K562 (cell line): ENCODE results near the gene DNAH1. TPM values are rescaled to one million over a fixed set of nuclear protein-coding genes. Genes with fewer than 3 reads are reported as not detected.

Source experiments
- ATAC-seq: fragments of 200-7000 bp; cut with Tn5 transposase; 3 replicates; pipeline ENCODE4 v1.9.1; 2020; ENCODE audit warnings: moderate library complexity
- BruUV-seq: library from RNA; stranded (reverse); fragments of 400-500 nt; replicated peaks from 2 replicates; lab custom pipeline; 2021; lab: Mats Ljungman, UMichigan
- CTCF ChIA-PET: fragments of 300-600 bp; formaldehyde crosslinking; extraction: SDS; loops from one replicate; lab custom pipeline; 2021; ENCODE audit warnings: low intra/inter-chr PET ratio; lab: Yijun Ruan, JAX
- POLR2A ChIA-PET: fragments of 300-600, 350-650 bp; sonication (Branson Sonifier 250); formaldehyde crosslinking; extraction: SDS; loops from one replicate; lab custom pipeline; 2021; ENCODE audit warnings: antibody characterized with exemption, inconsistent platforms; lab: Yijun Ruan, JAX
- DNase-seq, 4 experiments: peaks; one replicate each; pipeline versions ENCODE4 v3.0.0 to v3.0.0-alpha.2; 2011 to 2018; ENCODE audit warnings: low spot score in 3 of 4, mixed read lengths in 3 of 4; ENCODE audit errors: extremely low read depth in 1 of 4
- FAIRE-seq: peaks from 2 replicates; lab custom pipeline; 2011; peaks lifted over from hg19 to GRCh38; lab: Jason Lieb, UNC
- H2AFZ ChIP-seq: 2 replicates; pipeline ENCODE4 v1.6.0; 2011; ENCODE audit warnings: low read depth, low read length, control low read depth, inconsistent platforms
- H3K27ac ChIP-seq: fragments of 200-600 bp; 3 replicates; pipeline ENCODE4 v1.8.0; 2011; ENCODE audit warnings: low read depth, mild to moderate bottlenecking, control low read depth, inconsistent platforms, low read length, moderate library complexity, mixed read lengths; ENCODE audit errors: extremely low read depth
- H3K27me3 ChIP-seq, 2 experiments: fragments of 300-600 bp in 1 of 2; 2 replicates in 1 of 2; 3 replicates in 1 of 2; pipeline versions ENCODE4 v1.6.0 to v1.8.0; 2011; ENCODE audit warnings: inconsistent platforms in 2 of 2, low read length in 2 of 2, mild to moderate bottlenecking in 1 of 2, mixed read lengths in 1 of 2, moderate library complexity in 1 of 2; ENCODE audit not compliant: control insufficient read depth in 2 of 2, insufficient read depth in 2 of 2
- H3K36me3 ChIP-seq: fragments of 300-600 bp; 3 replicates; pipeline ENCODE4 v1.8.0; 2011; ENCODE audit warnings: mild to moderate bottlenecking, low read length, inconsistent platforms; ENCODE audit not compliant: control insufficient read depth, insufficient read depth
- H3K4me1 ChIP-seq, 2 experiments: fragments of 200-600 bp in 1 of 2; replicated peaks in 1 of 2; 2 replicates in 1 of 2; 3 replicates in 1 of 2; pipeline versions ENCODE4 v1.5.1 to v1.8.0; 2011; ENCODE audit warnings: inconsistent platforms in 2 of 2, low read length in 2 of 2, mild to moderate bottlenecking in 1 of 2, mixed read lengths in 1 of 2, moderate library complexity in 1 of 2; ENCODE audit not compliant: control insufficient read depth in 2 of 2, insufficient read depth in 2 of 2
- H3K4me2 ChIP-seq: 2 replicates; pipeline ENCODE4 v1.6.1; 2011; ENCODE audit warnings: low read length, control low read depth, inconsistent platforms, mixed read lengths; ENCODE audit not compliant: insufficient read depth
- H3K4me3 ChIP-seq: fragments of 200-600 bp; sonication (generic), shearing (Covaris generic); 2 replicates; pipeline ENCODE4 v1.5.1; 2016; ENCODE audit warnings: control low read depth, inconsistent platforms
- H3K79me2 ChIP-seq: fragments of 200-600 bp; 3 replicates; pipeline ENCODE4 v1.8.0; 2011; ENCODE audit warnings: low read length, inconsistent platforms; ENCODE audit not compliant: control insufficient read depth, insufficient read depth
- H3K9ac ChIP-seq, 2 experiments: 2 replicates each; pipeline versions ENCODE4 v1.6.0 to v1.6.1; 2011; ENCODE audit warnings: low read depth in 2 of 2, low read length in 2 of 2, control low read depth in 1 of 2, inconsistent platforms in 1 of 2, mild to moderate bottlenecking in 1 of 2, mixed read lengths in 1 of 2; ENCODE audit not compliant: insufficient read depth in 1 of 2
- H3K9me1 ChIP-seq: one replicate; pipeline ENCODE4 v1.6.0; 2011; ENCODE audit warnings: inconsistent platforms, mild to moderate bottlenecking, low read length, moderate library complexity; ENCODE audit not compliant: control insufficient read depth, insufficient read depth
- H3K9me3 ChIP-seq: replicated peaks from 2 replicates; pipeline ENCODE4 v1.5.1; 2011; ENCODE audit warnings: low read depth, low read length, inconsistent platforms; ENCODE audit not compliant: control insufficient read depth, insufficient read depth
- H4K20me1 ChIP-seq: replicated peaks from 2 replicates; pipeline ENCODE4 v1.6.1; 2011; ENCODE audit warnings: low read length, inconsistent platforms, mixed read lengths; ENCODE audit not compliant: control insufficient read depth, insufficient read depth
- BCOR ChIP-seq: fragments of 450-650 bp; IDR thresholded peaks from 2 replicates; pipeline ENCODE4 v1.6.1; 2016
- DLX4 ChIP-seq: fragments of 250-450 bp; sonication (Bioruptor Pico); IDR thresholded peaks from 2 replicates; pipeline ENCODE4 v1.6.1; 2021; ENCODE audit warnings: mild to moderate bottlenecking
- E2F3 ChIP-seq: fragments of 250-450 bp; sonication (Bioruptor Pico); IDR thresholded peaks from 2 replicates; pipeline ENCODE4 v1.4.0; 2020; ENCODE audit warnings: mild to moderate bottlenecking
- FOXA1 ChIP-seq: fragments of 450-650 bp; IDR thresholded peaks from 2 replicates; pipeline ENCODE4 v1.6.1; 2016; ENCODE audit warnings: mild to moderate bottlenecking, borderline replicate concordance
- GABPB1 ChIP-seq: sonication (generic); formaldehyde crosslinking; IDR thresholded peaks from 2 replicates; pipeline ENCODE4 v1.8.0; 2022; ENCODE audit warnings: mild to moderate bottlenecking, missing genetic modification reagents
- GATA2 ChIP-seq: sonication (generic); formaldehyde crosslinking; IDR thresholded peaks from 2 replicates; pipeline ENCODE4 v1.4.0; 2020; ENCODE audit warnings: mild to moderate bottlenecking, missing genetic modification reagents
- GMEB1 ChIP-seq: fragments of 250-450 bp; sonication (Bioruptor Pico); IDR thresholded peaks from 2 replicates; pipeline ENCODE4 v1.4.0; 2020; ENCODE audit warnings: mild to moderate bottlenecking
- MAFK ChIP-seq: IDR thresholded peaks from 2 replicates; pipeline ENCODE4 v1.6.1; 2011; ENCODE audit warnings: low read length, improper control_type of control experiment
- MTF1 ChIP-seq: fragments of 250-450 bp; sonication (Bioruptor Pico); IDR thresholded peaks from 2 replicates; pipeline ENCODE4 v1.9.0; 2021; ENCODE audit warnings: moderate library complexity, mild to moderate bottlenecking, inconsistent platforms, borderline replicate concordance
- MYBL2 ChIP-seq, 2 experiments: fragments of 450-650 bp in 1 of 2; sonication (generic) in 1 of 2; formaldehyde crosslinking in 1 of 2; IDR thresholded peaks; 2 replicates each; pipeline versions ENCODE4 v1.6.1 to v1.8.1; 2017 to 2022; ENCODE audit warnings: borderline replicate concordance in 1 of 2, inconsistent platforms in 1 of 2, low read depth in 1 of 2, mild to moderate bottlenecking in 1 of 2, missing genetic modification reagents in 1 of 2, moderate library complexity in 1 of 2
- POLR3G ChIP-seq: IDR thresholded peaks from 2 replicates; pipeline ENCODE4 v1.6.1; 2011; ENCODE audit not compliant: insufficient read length, insufficient replicate concordance; ENCODE audit errors: extremely low read depth
- PPARD ChIP-seq: fragments of 250-450 bp; sonication (Bioruptor Pico); IDR thresholded peaks from 2 replicates; pipeline ENCODE4 v1.8.0; 2022; ENCODE audit warnings: inconsistent platforms, mild to moderate bottlenecking, moderate library complexity
- SAFB2 ChIP-seq: fragments of 200-400 bp; formaldehyde crosslinking; IDR thresholded peaks from 2 replicates; pipeline ENCODE4 v1.6.1; 2018; ENCODE audit warnings: borderline replicate concordance, low read length, low read depth, moderate library complexity; ENCODE audit not compliant: severe bottlenecking
- SREBF2 ChIP-seq: sonication (generic); formaldehyde crosslinking; IDR thresholded peaks from 2 replicates; pipeline ENCODE4 v1.4.0; 2020; ENCODE audit warnings: mild to moderate bottlenecking, missing genetic modification reagents
- TAF1 ChIP-seq: IDR thresholded peaks from 2 replicates; pipeline ENCODE4 v1.6.1; 2011; ENCODE audit warnings: mild to moderate bottlenecking, low read length, moderate library complexity; ENCODE audit not compliant: insufficient read depth, control insufficient read depth, severe bottlenecking; ENCODE audit errors: extremely low read depth
- TEAD2 ChIP-seq: fragments of 450-650 bp; IDR thresholded peaks from 2 replicates; pipeline ENCODE4 v1.6.1; 2016; ENCODE audit warnings: missing genetic modification characterization, control low read depth, missing compliant biosample characterization
- TEAD4 ChIP-seq, 2 experiments: sonication (generic) in 1 of 2; formaldehyde crosslinking in 1 of 2; IDR thresholded peaks; 2 replicates each; pipeline versions ENCODE4 v1.6.1 to v1.8.0; 2012 to 2022; ENCODE audit warnings: borderline replicate concordance in 1 of 2, inconsistent platforms in 1 of 2, low read length in 1 of 2, mild to moderate bottlenecking in 1 of 2, missing genetic modification reagents in 1 of 2
- ZSCAN32 ChIP-seq: fragments of 450-650 bp; formaldehyde crosslinking; IDR thresholded peaks from 2 replicates; pipeline ENCODE4 v1.4.0; 2020; ENCODE audit warnings: mild to moderate bottlenecking, moderate library complexity
- WGBS: fragments of 100-300 bp; shearing (Covaris generic); methylation state at CpG from one replicate; pipeline ENCODE4 v1.1.6; 2016; ENCODE audit warnings: low coverage, mixed read lengths; ENCODE audit not compliant: insufficient coverage; ENCODE audit errors: missing lambda C conversion rate; 5-methylcytosine and 5-hydroxymethylcytosine counted together
- in situ Hi-C: fragments of 300-500 bp; cut with MboI; formaldehyde crosslinking; loops from 4 replicates; pipeline ENCODE4 v1.15.0; 2018; ENCODE audit warnings: inconsistent platforms, mixed read lengths
- intact Hi-C: fragments of 100-400 bp; cut with micrococcal nuclease; formaldehyde crosslinking; loops from 2 replicates; pipeline ENCODE4 v1.14.2; 2022
- polyA plus RNA-seq, 8 experiments: library from polyadenylated mRNA; depleted of rRNA in 4 of 8; stranded (reverse) in 5 of 8; unstranded in 3 of 8; fragments of >200 nt; fragmentation: Nextera tagmentation in 2 of 8; fragmentation: Illumina TruSeq in 1 of 8; extraction: Ambion mirVana in 2 of 8; extraction: Trizol in 1 of 8; gene quantifications; 2 replicates each; pipeline versions ENCODE4 v1.2.1 to v1.2.3, GENCODE V29; 2011 to 2014; ENCODE audit warnings: inconsistent platforms in 1 of 8, missing spikeins in 1 of 8
- total RNA-seq, 7 experiments: library from RNA; depleted of rRNA in 6 of 7; stranded (reverse); fragments of >200 nt in 6 of 7; fragmentation: Illumina TruSeq in 2 of 7; extraction: Trizol in 2 of 7; gene quantifications; 2 replicates each; pipeline versions ENCODE4 v1.2.1 to v1.2.3, GENCODE V29; 2011 to 2021; ENCODE audit warnings: low replicate concordance in 1 of 7

DNAH1 gene
- total and polyA plus RNA-seq, 9 of the 15 experiments (the other 6 are each of a cell fraction or from before 2014, with no cell fraction given) = 0.04 to 0.84 (median 0.50) TPM

GRCh38 chr3:52443268-52443610 is 127.1 kb downstream of the DNAH1 start:
- in situ Hi-C loops = loop anchor here (10.0 kb wide), 1 partner anchor 148 kb away; no protein-coding TSS in a partner anchor
- peaks cover 0 to 26% of the 10 kb centered on the region in 2 experiments; a peak in 2 of 5 replicates for H3K4me1 ChIP-seq
- H3K27me3 ChIP-seq = peaks cover 0 to 4% of the 10 kb centered on the region in 2 experiments; a peak in 1 of 5 replicates
- H3K27ac ChIP-seq = no peak overlapping the region
- H3K9me3 ChIP-seq = no peaks in the 10 kb centered on the region
- no peak overlapping the region for H3K4me2 ChIP-seq
- POLR2A ChIA-PET = interaction anchor here (0.7 kb wide), 2 partner anchors 113 to 166 kb away, joined by 4 to 5 read pairs; no protein-coding TSS in a partner anchor
- ATAC-seq = no peak
- no peak for TF ChIP-seq GABPB1 (CRISPR knock-in tag)
- TF ChIP-seq SAFB2 = no peak
- TF ChIP-seq MAFK = no peak
- TF ChIP-seq DLX4 = no peak
- no peak for TF ChIP-seq TEAD2
- no peak for TF ChIP-seq MYBL2 (IDR thresholded peaks at IDR 0.05; ENCODE audit: low read depth)
- no peak for TF ChIP-seq MYBL2 (CRISPR knock-in tag; IDR thresholded peaks at IDR 0.05; ENCODE audit: borderline replicate concordance)
- no peak for TF ChIP-seq ZSCAN32 (CRISPR knock-in tag)
- no peak for TF ChIP-seq BCOR
- TF ChIP-seq POLR3G = no peak
- TF ChIP-seq FOXA1 = no peak
- TF ChIP-seq MTF1 = no peak
- TF ChIP-seq TAF1 = no peak
- no peak for TF ChIP-seq TEAD4 (IDR thresholded peaks at IDR 0.05; ENCODE audit: low read length)
- no peak for TF ChIP-seq TEAD4 (CRISPR knock-in tag; IDR thresholded peaks at IDR 0.05; ENCODE audit: borderline replicate concordance)
- no peak for TF ChIP-seq E2F3 (CRISPR knock-in tag)
- no peak for TF ChIP-seq PPARD (CRISPR knock-in tag)
- TF ChIP-seq GATA2 (CRISPR knock-in tag) = no peak
- no peak for TF ChIP-seq SREBF2 (CRISPR knock-in tag)
- no peak for TF ChIP-seq GMEB1 (CRISPR knock-in tag)
- H3K9ac ChIP-seq = no peak overlapping the region
- H3K36me3 ChIP-seq = no peaks in the 10 kb centered on the region
- H3K9me1 ChIP-seq = no peaks in the 10 kb centered on the region
- CTCF ChIA-PET = no interaction called here
- BruUV-seq = no TSS peak
- H4K20me1 ChIP-seq = no peaks in the 10 kb centered on the region
- intact Hi-C loops = no loop called here
- DNase-seq = no peak
- 42% methylated on average over 8 of the region's 8 CpGs for WGBS
- no peak for FAIRE-seq
- H3K79me2 ChIP-seq = no peaks in the 10 kb centered on the region
- H2AFZ ChIP-seq = no peak overlapping the region
- no peak overlapping the region for H3K4me3 ChIP-seq
